GM12878 (cell line): ENCODE measurements around the gene SCARF1.
A peak's percentile ranks its signal among the peaks of the same experiment; 100 is the strongest.

Experiments used
- BCL11A ChIP-seq: IDR thresholded peaks from 2 replicates; pipeline ENCODE4 v1.6.1; 2011; ENCODE audit warnings: low read depth, low read length
- CBFB ChIP-seq: IDR thresholded peaks from 2 replicates; pipeline ENCODE4 v1.6.1; 2016; ENCODE audit warnings: antibody characterized with exemption, low read depth
- CEBPB ChIP-seq, 2 experiments: fragments of 150-350 bp in 1 of 2; IDR thresholded peaks; 2 replicates each; pipeline ENCODE4 v1.6.1; 2012 to 2014; ENCODE audit warnings: low read depth in 2 of 2, low read length in 2 of 2, borderline replicate concordance in 1 of 2, inconsistent platforms in 1 of 2
- EP300 ChIP-seq, 2 experiments: fragments of 150-350 bp in 1 of 2; IDR thresholded peaks; 2 replicates each; pipeline ENCODE4 v1.6.1; 2011 to 2012; ENCODE audit warnings: low read depth in 2 of 2, low read length in 2 of 2, borderline replicate concordance in 1 of 2, improper control_type of control experiment in 1 of 2, inconsistent platforms in 1 of 2; ENCODE audit not compliant: control insufficient read depth in 1 of 2
- HDAC2 ChIP-seq: fragments of 200-600 bp; sonication (generic); IDR thresholded peaks from 2 replicates; pipeline ENCODE4 v1.6.1; 2017
- NFIC ChIP-seq: IDR thresholded peaks from 2 replicates; pipeline ENCODE4 v1.6.1; 2012; ENCODE audit warnings: low read depth, mild to moderate bottlenecking, inconsistent platforms, low read length, moderate library complexity
- RCOR1 ChIP-seq: conservative IDR thresholded peaks from 2 replicates; pipeline ENCODE4 v1.6.1; 2012; ENCODE audit warnings: low read depth, low read length, improper control_type of control experiment
- TF ChIP-seq, protein P1 (sequence below): IDR thresholded peaks from 2 replicates; pipeline ENCODE4 v1.6.1; 2012; ENCODE audit warnings: low read depth, low read length, improper control_type of control experiment
- TF ChIP-seq, protein P2 (sequence below): fragments of 450-650 bp; IDR thresholded peaks from 2 replicates; pipeline ENCODE4 v1.6.1; 2017; ENCODE audit warnings: antibody characterized with exemption, mild to moderate bottlenecking, moderate library complexity
- TF ChIP-seq, protein P3 (sequence below), 3 experiments: IDR thresholded peaks in 2 of 3; conservative IDR thresholded peaks in 1 of 3; 2 replicates each; pipeline ENCODE4 v1.5.1; 2011; ENCODE audit warnings: low read depth in 3 of 3, low read length in 3 of 3, mild to moderate bottlenecking in 3 of 3, control low read depth in 2 of 3, moderate library complexity in 2 of 3, inconsistent platforms in 1 of 3, mixed read lengths in 1 of 3; ENCODE audit not compliant: control insufficient read depth in 2 of 3, insufficient read depth in 1 of 3; ENCODE audit errors: extremely low read depth in 1 of 3
- TF ChIP-seq, protein P4 (sequence below): fragments of 450-650 bp; IDR thresholded peaks from 2 replicates; pipeline ENCODE4 v1.6.1; 2016; ENCODE audit warnings: mild to moderate bottlenecking

DNA sequence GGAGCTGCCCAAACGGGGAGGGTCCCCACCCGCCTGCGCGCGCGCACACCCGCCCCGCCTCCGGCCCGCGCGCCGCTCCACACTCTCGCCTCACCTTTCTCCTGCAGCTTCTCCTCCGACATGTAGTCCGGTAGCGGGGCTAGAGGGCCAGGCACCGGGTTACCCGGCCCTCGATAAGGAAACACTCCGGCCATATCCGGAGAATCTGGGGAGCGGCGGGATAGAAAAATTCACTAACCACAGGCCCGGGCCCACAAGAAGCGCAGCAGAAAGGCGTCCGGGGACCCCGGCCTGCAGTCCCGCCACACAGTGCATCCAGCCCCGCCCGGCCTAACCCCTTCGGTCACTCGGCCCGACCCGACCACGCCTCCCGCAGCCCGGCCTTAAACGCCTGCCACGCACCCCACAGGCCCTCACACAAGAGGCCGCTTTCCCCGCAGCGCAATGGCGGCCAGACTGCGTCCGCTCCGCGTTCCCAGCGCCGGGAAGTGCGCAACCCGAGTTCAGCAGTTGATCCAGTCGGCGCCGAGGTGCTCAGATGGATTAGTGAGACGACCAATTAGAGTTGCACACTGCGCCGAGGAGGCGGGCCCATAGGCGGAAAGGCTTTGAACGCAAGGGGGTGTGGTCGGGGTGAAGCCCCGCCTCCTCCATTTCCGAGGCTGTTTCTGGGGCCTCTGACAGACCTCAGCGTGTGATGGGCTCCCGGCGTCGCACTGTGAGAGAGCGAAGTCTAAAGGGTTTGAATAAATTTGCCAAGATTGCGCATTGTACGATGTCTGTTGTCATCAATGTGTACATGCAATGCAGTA lies 39.1 kb upstream of the SCARF1 start, which contains the start of gene PRPF8:
- TF ChIP-seq, protein P1, sequence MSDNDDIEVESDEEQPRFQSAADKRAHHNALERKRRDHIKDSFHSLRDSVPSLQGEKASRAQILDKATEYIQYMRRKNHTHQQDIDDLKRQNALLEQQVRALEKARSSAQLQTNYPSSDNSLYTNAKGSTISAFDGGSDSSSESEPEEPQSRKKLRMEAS, result no peak
- TF ChIP-seq CEBPB (IDR thresholded peaks at IDR 0.05; ENCODE audit: borderline replicate concordance in 1 of 2, low read depth in 2 of 2, low read length in 2 of 2), result no peak
- TF ChIP-seq, protein P2, sequence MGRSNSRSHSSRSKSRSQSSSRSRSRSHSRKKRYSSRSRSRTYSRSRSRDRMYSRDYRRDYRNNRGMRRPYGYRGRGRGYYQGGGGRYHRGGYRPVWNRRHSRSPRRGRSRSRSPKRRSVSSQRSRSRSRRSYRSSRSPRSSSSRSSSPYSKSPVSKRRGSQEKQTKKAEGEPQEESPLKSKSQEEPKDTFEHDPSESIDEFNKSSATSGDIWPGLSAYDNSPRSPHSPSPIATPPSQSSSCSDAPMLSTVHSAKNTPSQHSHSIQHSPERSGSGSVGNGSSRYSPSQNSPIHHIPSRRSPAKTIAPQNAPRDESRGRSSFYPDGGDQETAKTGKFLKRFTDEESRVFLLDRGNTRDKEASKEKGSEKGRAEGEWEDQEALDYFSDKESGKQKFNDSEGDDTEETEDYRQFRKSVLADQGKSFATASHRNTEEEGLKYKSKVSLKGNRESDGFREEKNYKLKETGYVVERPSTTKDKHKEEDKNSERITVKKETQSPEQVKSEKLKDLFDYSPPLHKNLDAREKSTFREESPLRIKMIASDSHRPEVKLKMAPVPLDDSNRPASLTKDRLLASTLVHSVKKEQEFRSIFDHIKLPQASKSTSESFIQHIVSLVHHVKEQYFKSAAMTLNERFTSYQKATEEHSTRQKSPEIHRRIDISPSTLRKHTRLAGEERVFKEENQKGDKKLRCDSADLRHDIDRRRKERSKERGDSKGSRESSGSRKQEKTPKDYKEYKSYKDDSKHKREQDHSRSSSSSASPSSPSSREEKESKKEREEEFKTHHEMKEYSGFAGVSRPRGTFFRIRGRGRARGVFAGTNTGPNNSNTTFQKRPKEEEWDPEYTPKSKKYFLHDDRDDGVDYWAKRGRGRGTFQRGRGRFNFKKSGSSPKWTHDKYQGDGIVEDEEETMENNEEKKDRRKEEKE, result no peak
- TF ChIP-seq BCL11A, result no peak
- TF ChIP-seq NFIC, result no peak
- TF ChIP-seq HDAC2, result no peak
- TF ChIP-seq, protein P3, sequence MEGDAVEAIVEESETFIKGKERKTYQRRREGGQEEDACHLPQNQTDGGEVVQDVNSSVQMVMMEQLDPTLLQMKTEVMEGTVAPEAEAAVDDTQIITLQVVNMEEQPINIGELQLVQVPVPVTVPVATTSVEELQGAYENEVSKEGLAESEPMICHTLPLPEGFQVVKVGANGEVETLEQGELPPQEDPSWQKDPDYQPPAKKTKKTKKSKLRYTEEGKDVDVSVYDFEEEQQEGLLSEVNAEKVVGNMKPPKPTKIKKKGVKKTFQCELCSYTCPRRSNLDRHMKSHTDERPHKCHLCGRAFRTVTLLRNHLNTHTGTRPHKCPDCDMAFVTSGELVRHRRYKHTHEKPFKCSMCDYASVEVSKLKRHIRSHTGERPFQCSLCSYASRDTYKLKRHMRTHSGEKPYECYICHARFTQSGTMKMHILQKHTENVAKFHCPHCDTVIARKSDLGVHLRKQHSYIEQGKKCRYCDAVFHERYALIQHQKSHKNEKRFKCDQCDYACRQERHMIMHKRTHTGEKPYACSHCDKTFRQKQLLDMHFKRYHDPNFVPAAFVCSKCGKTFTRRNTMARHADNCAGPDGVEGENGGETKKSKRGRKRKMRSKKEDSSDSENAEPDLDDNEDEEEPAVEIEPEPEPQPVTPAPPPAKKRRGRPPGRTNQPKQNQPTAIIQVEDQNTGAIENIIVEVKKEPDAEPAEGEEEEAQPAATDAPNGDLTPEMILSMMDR (IDR thresholded peaks at IDR 0.05 in 2 of 3, conservative IDR thresholded peaks at IDR 0.05 in 1 of 3; ENCODE audit: control insufficient read depth in 2 of 3, extremely low read depth in 1 of 3, insufficient read depth in 1 of 3, low read depth in 3 of 3, low read length in 3 of 3), result no peak
- no peak for TF ChIP-seq EP300 (IDR thresholded peaks at IDR 0.05; ENCODE audit: borderline replicate concordance in 1 of 2, control insufficient read depth in 1 of 2, low read depth in 2 of 2, low read length in 2 of 2)
- TF ChIP-seq CBFB, result peak; percentile 73; the same call in 1 of the 2 replicates
- TF ChIP-seq, protein P4, sequence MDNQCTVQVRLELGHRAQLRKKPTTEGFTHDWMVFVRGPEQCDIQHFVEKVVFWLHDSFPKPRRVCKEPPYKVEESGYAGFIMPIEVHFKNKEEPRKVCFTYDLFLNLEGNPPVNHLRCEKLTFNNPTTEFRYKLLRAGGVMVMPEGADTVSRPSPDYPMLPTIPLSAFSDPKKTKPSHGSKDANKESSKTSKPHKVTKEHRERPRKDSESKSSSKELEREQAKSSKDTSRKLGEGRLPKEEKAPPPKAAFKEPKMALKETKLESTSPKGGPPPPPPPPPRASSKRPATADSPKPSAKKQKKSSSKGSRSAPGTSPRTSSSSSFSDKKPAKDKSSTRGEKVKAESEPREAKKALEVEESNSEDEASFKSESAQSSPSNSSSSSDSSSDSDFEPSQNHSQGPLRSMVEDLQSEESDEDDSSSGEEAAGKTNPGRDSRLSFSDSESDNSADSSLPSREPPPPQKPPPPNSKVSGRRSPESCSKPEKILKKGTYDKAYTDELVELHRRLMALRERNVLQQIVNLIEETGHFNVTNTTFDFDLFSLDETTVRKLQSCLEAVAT, result no peak
- TF ChIP-seq RCOR1, result no peak
